Activated CD8-positive, alpha-beta memory T cell treated with anti-CD3 and anti-CD28 coated beads, Interleukin-2, amount 50 U/mL, for 48 hours (primary cell): Measurements from ENCODE around the gene AP2A2.

Source experiments
- DNase-seq: peaks from one replicate; pipeline ENCODE4 v3.0.0-alpha.2; 2020

AP2A2 gene

DNA sequence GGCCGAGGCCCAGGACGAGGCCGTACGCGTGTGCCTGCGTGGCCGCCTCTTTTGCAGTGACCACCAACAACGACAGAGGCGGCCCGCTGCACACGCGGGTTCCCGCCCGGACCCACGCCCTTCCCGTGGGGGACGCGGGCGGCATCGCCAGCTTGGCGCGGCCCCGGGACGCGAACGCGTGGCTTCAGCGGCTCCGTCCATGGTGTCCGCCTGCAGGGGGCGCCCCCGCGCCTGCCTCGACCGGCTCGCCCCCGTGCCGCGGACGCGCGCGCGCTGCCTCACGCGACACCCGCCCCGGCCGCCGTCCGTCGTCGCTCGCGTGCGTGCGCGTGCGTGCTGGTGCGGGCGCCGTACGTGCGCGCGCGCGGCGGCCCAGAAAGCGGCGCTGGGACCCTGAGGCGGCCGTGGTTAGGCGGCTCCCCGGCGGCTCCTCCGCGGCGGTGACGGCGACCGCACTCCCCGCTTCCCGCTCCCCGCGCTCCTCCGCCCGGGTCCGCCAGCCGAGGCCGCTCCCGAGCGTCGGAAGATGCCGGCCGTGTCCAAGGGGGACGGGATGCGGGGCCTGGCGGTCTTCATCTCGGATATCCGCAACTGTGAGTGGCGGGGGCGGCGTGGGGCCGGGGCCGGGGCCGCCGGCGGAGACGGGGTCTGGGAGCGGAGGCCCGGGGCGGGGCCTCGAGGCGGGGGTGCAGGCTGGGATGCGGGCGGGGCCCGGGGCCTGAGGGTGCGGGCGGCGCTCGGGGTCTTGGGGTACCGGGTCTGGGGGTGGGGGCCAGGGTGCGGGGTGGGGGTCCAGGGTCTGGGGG is at the start of gene AP2A2:
Gene AP2A2, plus strand, starts transcription at position 375 of the 806 bp plus-strand sequence. Its CDS starts 152 bp downstream, at position 527.
- peak; percentile 99 for DNase-seq

DNA sequence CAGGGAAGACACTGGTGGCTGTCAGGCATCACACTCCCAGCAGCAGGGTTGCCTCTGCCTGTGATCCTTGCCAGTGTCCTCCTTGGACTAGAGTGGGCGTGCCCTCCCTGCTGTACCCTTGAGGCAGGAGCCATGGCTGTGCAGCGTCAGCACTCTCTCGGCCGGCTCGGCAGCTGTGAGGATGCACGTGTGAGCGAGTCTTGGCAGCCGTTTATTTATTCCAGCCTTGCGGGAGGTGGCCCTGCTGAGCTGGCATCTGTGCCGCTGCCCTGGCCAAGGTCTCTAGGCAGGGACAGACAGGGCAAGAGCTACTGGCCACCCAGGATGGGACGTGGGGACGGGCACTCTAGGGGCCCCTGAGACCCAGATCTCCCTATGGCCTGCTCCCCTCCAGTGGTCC is 49.1 kb upstream of the AP2A2 start:
- no peak for DNase-seq

DNA sequence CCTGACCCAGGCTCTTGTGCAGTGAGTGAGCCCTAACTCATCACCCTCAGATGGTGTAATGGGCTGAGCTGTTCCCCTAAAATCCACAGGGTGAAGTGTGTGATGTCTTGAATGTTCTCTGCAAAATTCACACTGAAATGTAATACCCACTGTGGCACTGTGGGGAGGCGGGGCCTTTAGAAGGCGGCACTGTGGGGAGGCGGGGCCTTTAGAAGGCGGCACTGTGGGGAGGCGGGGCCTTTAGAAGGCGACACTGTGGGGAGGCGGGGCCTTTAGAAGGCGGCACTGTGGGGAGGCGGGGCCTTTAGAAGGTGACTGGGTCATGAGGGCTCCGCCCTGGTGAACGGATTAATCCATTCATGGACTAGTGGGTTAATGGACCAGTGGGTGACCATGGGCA is 48.1 kb upstream of the AP2A2 start:
- DNase-seq, result peak; percentile 63

DNA sequence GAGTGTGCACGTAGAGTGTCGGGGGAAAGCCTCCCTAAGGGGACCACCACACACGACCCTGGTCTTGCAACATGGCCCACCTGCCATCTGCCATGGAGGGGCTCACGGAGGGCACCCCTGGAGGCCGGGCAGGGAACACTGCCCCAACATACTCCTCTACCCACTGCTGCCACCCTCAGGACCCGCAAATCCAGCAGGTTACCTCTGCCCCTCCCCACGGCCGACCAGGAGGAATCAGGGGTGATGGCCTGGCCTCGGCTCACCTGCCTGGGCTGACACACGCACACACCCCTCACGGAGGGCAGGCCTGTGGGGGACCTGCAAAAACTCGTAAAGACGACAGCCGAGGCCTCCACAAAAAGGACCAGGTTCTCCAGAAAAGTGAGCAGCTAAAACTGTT is 45.2 kb upstream of the AP2A2 start:
- DNase-seq, result no peak

DNA sequence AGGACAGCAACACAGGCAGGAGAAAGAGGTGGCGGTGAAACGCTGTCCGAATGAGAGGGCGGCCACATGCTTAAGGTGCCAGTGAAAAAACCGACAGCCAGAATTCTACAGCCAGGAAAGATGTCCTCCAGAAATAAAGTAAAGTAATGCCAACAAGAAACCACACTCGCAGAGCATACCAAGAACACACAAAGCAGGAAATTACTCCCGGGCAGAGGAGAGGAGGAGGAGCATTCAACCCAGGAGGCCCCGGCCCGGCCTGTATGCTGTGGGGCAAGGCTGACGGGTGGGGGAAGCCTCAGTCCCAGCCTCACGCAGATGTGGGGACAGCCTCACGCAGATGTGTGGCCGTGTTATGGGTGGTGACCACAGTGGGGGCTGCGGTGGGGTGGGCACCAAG is 43.1 kb upstream of the AP2A2 start:
- no peak for DNase-seq

DNA sequence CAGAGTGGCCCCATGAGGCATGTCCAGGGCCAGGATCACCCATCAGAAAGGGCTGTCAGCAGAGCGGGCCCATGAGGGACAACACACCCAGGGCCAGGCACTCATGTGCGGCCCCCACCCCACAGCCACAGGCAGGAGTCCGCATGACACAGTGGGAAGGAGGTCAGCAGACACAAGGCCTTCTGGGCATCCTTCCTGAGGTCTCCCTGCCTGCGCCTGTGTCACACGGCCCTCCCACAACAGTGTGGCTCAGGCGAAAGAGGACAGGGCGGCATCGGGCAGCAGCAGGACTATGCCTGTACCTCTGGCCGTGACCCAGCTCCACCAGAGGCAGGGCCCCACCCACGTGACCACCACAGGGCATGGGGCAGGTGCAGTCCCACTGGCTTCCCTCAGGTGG is 42.1 kb upstream of the AP2A2 start:
- no peak for DNase-seq

DNA sequence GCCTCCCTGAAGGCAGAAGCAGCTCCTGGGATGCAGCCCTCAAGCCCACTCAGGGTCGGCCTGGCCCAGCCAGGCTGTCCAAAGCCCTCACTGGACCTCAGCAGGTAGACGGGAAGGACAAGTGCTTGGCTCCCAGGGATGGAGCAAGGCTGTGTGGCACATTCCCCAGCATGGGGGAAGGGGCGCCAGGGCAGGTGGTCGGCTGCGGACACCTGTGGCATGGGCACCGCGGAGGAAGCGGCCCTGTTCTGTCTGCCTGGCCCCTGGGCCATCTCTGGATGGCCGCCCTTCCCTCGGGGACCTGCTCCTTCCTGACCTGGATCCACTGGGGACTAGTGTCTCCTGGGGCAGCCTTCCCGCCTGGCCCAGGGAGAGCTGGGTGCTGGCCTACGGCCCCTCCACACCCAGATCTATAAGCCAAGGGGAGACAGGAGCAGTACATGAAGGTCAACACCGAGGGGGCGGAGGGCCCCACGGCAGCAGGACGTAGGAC is 41.0 kb upstream of the AP2A2 start:
- no peak for DNase-seq

DNA sequence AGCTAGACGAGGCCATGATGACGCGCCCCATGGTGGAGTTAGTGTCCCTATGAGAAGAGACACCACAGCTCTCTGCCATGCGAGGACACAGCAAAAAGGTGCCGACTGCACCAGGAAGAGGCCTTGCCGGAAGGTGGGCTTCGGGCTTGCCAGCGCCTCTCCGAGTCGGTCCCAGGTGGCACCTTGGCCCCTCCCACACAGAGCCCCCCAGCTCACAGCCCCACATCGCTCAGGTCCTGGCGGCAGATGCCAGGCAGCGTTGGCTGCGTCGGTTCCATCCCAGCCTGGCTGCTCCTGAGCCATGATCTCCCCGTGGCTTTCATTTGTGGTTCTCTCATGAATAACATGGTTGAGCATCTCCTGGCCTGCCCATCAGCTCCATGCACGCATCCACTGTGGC is 39.1 kb upstream of the AP2A2 start:
- DNase-seq, result no peak

DNA sequence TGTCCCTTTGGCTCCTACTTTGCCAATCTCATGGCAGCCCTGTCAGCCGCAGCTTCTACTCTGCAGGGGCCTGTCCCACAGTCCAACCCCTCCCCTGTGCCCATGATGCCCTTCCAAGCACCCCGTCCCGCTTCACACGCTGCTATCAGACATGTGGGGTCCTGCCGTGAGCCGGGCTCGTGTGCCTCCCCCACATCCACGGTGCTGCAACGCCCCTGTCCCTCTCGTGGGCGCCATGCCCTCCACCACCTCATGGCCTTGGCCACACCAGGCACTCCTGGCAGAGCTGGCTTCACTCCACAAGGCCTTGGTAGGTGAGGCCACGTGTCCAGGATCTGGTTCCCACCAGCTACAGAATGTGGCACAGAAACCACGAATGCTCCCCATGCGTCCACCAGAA is 38.1 kb upstream of the AP2A2 start:
- no peak for DNase-seq

DNA sequence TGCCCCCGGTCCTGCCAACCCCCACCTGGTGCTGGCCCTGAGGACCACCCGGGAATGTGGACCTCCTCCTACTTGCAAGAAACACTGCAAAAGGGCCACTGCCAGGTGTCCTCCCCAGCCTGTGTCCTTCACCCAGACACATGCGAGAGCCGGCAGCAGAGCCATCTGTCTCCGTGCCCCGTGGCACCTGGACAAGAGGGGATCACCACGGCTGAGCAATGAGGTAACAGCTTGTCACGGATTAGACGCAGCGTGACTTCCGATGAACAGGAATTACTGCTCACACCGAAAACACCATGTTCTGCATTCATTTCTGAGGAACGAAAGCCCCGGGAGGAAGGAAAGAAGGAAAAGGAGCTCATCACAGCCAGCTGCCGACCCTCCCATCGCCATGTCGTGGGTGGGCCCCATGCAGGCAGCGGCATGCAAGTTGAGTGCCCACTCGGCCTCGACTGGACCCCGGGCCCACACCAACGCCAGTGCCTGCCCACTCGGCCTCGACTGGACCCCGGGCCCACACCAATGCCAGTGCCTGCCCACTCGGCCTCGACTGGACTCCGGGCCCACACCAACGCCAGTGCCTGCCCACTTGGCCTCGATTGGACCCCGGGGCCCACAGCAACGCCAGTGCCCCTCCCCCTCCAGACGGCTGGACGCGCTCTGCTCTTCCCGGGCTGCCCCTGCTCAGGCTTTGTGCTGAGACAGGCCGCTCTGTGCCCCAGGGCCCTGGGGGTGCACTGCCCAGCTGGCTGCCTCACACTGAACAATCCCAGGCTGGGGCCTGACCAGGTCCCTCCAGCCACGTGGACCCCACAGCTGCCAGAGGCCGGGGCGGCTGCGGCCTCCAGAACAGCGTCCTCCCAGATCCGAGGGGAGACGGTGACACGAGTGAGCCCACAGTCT is 37.1 kb upstream of the AP2A2 start:
- DNase-seq, result no peak

DNA sequence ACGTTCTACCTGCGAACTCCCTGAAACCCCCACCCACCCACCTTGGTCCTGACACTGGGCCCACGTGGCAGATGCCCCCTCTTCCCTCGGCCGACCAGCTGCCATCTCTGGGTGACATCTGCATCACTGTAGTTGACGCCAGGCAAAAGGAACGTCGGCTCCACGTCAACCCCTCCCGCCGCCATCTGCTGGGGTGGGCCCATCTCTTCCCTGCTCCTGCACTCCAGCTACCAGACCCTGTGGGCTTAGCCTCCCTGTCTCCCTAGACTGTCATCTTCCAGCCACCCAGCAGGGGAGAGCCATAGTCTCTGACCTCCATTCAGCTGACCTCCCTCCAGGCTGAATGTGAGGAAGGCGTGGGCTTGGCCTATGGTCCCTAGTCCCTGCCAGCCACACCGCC is 36.4 kb upstream of the AP2A2 start:
- no peak for DNase-seq

DNA sequence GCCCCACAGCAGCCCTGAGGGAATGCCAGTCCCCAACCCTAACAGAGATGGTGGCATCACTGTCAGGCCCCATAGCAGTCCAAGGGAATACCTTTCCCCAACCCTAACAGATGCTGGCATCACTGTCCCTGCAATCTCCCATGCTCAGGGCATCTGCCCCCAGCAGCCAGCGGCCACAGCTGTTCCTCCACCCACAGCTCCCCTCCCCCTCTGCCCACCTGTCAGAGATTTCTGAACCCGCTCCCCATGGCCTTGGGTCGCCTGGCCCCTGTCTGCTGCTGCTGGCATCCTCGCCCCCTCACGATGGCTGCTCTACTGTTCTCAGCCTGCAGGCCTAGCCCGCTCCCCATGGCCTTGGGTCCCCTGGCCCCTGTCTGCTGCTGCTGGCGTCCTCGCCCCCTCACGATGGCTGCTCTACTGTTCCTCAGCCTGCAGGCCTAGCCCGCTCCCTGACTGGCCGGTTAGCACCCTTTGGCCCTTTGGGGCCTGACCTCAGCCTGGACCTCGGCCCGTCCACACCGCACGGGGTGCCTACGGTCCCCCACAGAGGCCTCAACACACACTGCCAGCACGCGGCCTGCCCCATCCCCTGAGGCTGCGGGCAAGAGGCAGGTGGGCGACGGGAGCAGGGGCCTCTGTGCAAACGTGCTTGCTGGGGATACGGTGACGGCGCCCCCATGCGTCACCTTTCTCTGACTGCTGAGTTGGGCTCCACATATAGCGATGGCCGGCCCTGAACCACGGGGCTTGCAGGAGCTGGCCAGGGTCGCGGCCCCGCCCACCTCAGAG is 35.8 kb upstream of the AP2A2 start:
- no peak for DNase-seq

DNA sequence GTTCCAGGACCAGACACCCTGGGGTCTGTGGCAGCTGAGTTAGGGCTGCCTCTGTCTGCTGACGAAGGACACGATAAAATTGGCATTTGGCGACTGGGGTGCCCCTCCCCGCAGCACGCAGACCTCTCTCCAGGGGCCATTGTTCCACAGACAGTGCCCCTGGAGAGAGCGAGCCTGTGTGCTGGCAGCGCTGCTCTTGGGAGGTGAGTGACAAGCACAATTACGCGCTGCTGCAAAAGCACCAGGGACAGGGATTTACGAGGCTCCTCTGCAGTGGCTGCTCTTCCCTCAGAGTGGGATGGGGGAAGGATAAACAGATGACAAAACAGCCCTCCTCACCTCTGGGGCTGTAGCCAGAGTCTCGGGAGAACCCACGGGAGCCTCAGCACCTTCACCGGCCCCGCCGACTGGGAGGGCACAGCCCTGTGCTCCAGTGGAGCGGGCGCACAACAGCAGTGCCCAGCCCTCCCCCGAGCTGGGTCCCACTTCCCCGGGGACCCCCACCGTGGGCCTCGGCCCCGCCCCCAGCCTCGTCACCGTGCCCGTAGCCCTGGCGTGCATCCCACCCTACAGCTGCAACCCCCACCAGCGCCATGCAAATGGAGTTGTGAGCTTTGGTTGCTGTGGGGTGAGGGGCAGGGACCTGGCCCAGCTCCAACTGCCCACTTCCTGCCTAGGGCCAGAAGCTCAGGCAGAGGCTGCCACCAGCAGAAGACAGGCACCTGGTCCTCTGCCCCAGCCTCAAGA is 34.7 kb upstream of the AP2A2 start:
- no peak for DNase-seq

DNA sequence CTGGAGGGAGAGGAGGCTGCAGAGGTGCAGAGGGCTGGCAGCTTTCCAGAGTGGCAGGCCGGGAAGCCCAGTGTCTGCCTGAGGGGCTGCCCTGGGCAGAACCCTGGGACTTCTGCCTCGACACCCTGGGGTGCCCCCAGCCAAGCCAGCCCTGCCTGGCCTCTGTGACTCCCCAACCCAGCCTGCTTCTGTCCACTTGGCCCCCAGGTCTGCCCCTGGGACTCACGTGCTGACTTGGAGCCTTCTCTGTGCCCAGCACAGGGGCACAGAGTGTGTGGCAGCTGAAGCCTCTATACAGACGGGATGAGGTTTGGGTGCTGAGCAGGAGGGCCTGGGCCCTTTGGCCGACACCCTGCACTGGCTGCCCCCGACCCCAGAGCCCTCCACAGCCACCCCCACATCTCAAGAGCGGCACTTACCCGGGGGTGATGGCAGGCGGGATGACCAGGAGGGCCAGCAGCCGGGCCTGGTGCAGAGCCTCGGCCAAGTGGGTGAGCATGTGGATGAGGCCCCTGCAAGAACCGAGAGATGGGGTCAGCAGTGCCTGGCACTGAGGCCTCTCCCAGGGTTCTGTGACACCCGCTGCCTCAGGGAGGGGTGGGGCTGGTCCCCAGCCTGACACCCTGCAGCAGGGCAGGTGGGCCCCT is 32.5 kb upstream of the AP2A2 start:
- no peak for DNase-seq

DNA sequence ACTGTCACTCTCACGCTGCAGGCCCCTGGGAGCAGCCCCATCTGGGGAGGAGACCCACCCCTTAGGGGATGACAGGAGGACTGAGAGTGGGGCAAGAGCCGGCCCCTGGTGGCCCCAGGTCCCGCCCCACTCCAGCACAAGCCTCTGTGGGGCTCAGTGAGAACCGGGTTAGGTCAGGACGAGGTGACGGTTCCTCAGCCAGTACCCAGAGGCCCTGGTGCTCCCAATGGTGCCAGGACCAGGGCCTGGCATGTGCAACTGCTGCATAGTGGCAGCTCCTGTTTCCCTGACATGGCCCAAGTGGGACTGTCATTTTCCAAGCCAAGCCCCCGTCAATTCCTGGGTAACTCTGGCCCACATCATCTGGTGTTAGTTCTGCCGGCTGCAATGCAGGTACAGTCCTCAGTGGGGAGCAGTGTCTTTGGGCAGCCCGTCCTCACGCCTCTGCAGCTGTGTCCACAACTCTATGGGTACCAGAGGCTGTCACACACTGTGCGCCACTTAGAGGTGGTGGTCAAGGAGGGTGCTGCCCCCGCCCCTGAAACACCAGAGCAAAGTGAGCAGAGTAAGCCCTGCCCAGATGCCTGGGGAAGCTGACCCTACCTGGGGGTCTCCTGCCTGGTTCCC is 31.0 kb upstream of the AP2A2 start:
- DNase-seq, result no peak

DNA sequence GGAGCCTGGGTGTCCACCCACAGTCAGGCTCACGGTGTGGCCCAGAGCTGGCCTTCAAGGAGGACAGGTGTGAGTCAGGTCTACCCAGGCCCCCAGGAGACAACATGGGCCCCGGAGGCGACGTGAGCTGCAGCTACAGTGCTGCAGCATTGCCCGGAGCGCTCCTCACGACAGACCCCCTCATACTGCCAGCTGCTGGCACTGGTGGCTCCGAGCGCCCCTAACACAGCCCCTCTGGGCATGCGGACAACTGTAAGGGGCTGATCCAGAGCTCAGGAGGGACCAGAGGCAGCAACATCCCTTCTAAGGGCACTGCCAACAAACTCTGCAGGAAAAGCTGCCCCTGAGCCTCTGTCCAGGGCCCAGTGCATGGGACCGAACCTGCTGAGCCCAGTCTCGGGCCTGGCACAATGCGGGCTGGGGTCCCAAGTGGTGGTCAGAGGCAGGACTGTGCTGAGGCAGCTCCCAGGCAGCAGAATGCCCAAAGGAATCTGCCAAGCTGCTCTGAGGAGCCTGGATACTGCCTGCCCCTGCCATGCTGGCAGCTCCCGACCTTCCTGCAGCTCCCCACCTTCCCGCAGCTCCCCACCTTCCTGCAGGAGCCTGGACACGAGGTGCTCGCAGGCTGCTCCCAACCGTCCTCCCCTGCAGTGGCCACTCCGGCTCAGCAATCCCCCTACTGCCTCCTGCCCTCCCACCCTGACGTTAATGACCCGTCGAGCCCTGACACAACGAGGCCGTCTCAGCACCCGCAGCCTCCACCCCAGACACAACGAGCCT is 30.1 kb upstream of the AP2A2 start:
- no peak for DNase-seq

DNA sequence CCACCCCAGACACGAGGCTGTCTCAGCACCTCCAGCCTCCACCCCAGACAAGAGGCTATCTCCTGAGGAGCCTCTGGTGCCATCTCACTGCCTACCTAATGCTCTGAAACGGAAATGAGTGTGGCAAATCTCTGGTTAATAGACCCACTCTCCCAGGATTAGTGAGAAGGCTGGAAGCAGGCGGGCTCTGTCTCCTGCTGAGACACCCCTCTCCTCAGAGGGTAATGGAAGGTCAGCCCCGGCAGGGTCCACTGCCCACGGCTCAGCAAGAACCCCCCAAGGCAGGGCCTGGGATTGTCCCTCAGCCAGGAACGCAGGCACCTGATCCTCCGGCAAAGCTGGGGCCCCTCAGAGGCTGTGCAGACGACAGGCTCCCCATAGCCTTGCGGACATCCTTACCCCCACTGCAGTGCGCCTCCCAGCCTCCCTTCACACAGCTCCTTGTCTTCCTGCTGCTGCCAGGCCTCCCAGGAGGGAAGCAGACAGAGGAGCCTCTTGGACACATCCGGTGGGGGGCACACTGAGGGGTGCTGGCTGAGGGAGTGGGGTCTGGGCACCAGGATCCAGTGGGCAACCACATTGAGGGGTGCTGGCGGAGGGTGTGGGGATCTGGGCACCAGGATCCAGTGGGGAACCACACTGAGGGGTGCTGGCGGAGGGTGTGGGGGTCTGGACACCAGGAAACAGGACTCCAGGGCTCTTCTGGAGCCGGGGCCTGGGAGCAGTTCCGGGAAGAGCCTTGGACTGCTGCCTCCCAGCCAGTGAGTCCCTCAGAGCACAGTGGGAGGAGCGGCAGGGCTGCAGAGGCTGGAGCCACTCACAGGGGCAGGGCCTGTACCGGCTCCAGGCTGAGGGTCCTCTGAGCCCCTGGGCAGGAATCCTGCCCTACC is 28.2 kb upstream of the AP2A2 start:
- DNase-seq, result no peak

DNA sequence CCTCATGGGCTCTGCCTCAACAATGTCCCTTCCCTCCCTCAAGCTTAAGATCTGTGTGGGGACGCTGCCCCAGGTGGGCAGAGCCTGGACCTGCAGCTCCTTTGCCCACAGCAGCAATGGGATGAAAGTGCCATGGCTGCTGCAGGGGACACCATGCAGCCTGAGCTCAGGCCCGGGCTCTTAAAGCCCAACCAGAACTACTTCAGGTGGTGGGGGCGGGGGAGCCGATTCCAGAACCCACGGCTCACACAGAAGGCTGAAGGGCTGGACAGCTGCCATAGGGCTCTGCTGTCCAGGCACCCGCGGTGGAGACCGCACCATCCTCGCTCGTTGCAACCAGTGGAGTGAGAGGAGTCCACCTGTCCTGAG is 27.5 kb upstream of the AP2A2 start:
- DNase-seq, result no peak

DNA sequence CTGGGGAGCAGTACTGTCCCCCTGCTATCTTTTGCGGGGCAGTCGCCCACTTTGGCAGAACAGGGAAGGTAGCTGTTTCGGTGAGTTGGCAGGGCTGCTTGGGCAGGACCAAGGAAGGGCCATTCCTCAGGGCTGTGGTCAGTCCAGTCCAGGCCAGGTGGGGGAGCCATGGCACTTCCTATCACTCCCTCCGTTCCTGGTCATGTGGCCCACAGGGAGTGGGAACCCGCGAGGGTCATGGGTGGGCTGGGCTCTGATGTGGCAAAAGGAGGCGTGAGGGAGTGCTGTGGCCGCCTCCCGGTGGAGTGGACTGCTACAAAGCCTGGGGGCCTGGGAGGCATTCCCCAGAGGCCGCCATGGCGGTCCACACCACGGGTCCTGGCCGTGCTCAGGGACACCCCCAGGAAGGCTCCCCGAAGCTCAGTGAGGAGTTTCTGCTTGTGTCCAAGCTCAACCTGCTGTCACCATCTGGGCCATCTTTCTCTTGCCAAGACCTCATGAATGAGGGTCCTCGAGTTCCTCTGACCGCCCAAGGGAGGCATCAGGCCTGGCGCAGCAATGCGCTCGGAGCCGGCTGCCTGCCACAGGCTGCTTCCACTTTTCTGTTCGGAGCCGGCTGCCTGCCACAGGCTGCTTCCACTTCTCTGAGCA is 27.0 kb upstream of the AP2A2 start:
- no peak for DNase-seq
